IMR-90 (cell line): Measurements from ENCODE around the gene ERN1. TPM values are rescaled to one million over a fixed set of nuclear protein-coding genes. Genes with fewer than 3 reads are reported as not detected.
"Not testable (repeated sequence)": the region's sequence is repeated elsewhere in the genome, so short reads cannot be mapped to it uniquely, and the experiment has no call there.

Source experiments
- ATAC-seq: fragments of 200-7000 bp; cut with Tn5 transposase; 2 replicates; pipeline ENCODE4 v1.9.1; 2020; ENCODE audit warnings: low read depth, mild to moderate bottlenecking, moderate library complexity
- BruUV-seq: library from RNA; stranded (reverse); fragments of 400-500 nt; replicated peaks from 2 replicates; lab custom pipeline; 2021; lab: Mats Ljungman, UMichigan
- CTCF ChIA-PET: fragments of 300-600 bp; formaldehyde crosslinking; extraction: SDS; loops from one replicate; lab custom pipeline; 2021; ENCODE audit warnings: antibody characterized with exemption; lab: Yijun Ruan, JAX
- POLR2A ChIA-PET: fragments of 300-600 bp; sonication (Branson Sonifier 250); formaldehyde crosslinking; loops from one replicate; lab custom pipeline; 2022; ENCODE audit warnings: antibody characterized with exemption; ENCODE audit not compliant: unreplicated experiment; lab: Charles Lee
- DNase-seq: peaks from one replicate; pipeline ENCODE4 v3.0.0; 2013
- H2AFZ ChIP-seq: replicated peaks from 2 replicates; pipeline ENCODE3; 2013; ENCODE audit warnings: low read length, mild to moderate bottlenecking; ENCODE audit not compliant: poor library complexity
- H2AK5ac ChIP-seq: 2 replicates; pipeline ENCODE4 v1.6.1; 2013; ENCODE audit warnings: low read depth, low read length, inconsistent platforms
- H2AK9ac ChIP-seq: replicated peaks from 2 replicates; pipeline ENCODE3; 2013; ENCODE audit warnings: mild to moderate bottlenecking, low read depth, low read length, moderate library complexity; ENCODE audit not compliant: poor library complexity
- H2BK120ac ChIP-seq: 2 replicates; pipeline ENCODE4 v1.6.1; 2013; ENCODE audit warnings: low read depth, low read length, inconsistent platforms
- H2BK15ac ChIP-seq: 3 replicates; pipeline ENCODE4 v1.6.1; 2013; ENCODE audit warnings: low read depth, low read length, inconsistent platforms
- H2BK20ac ChIP-seq: 2 replicates; pipeline ENCODE4 v1.6.1; 2013; ENCODE audit warnings: low read depth, mild to moderate bottlenecking, inconsistent platforms, low read length, moderate library complexity
- H2BK5ac ChIP-seq: 2 replicates; pipeline ENCODE4 v1.6.1; 2013; ENCODE audit warnings: mild to moderate bottlenecking, low read depth, low read length, inconsistent platforms; ENCODE audit not compliant: poor library complexity, severe bottlenecking
- H3K14ac ChIP-seq: replicated peaks from 2 replicates; pipeline ENCODE4 v1.6.1; 2013; ENCODE audit warnings: low read depth, low read length, inconsistent platforms
- H3K18ac ChIP-seq: 2 replicates; pipeline ENCODE4 v1.6.1; 2013; ENCODE audit warnings: low read depth, low read length, control low read depth
- H3K23ac ChIP-seq: 2 replicates; pipeline ENCODE4 v1.6.1; 2013; ENCODE audit warnings: low read depth, low read length, inconsistent platforms
- H3K27ac ChIP-seq: 2 replicates; pipeline ENCODE4 v1.5.1; 2013; ENCODE audit warnings: mild to moderate bottlenecking, control low read depth, low read length; ENCODE audit not compliant: insufficient read depth
- H3K27me3 ChIP-seq: 2 replicates; pipeline ENCODE4 v1.6.1; 2013; ENCODE audit warnings: low read length; ENCODE audit not compliant: control insufficient read depth, insufficient read depth
- H3K36me3 ChIP-seq: 2 replicates; pipeline ENCODE4 v1.6.1; 2013; ENCODE audit warnings: low read length, mixed read lengths; ENCODE audit not compliant: control insufficient read depth, insufficient read depth
- H3K4ac ChIP-seq: 2 replicates; pipeline ENCODE4 v1.6.1; 2013; ENCODE audit warnings: low read depth, low read length, inconsistent platforms
- H3K4me1 ChIP-seq: 2 replicates; pipeline ENCODE4 v1.6.1; 2013; ENCODE audit warnings: low read length, mixed read lengths; ENCODE audit not compliant: control insufficient read depth, insufficient read depth
- H3K4me2 ChIP-seq: 2 replicates; pipeline ENCODE4 v1.6.1; 2013; ENCODE audit warnings: low read depth, mild to moderate bottlenecking, control low read depth, low read length, moderate library complexity
- H3K4me3 ChIP-seq: 2 replicates; pipeline ENCODE4 v1.5.1; 2013; ENCODE audit warnings: low read depth, mild to moderate bottlenecking, control low read depth, low read length, moderate library complexity; ENCODE audit not compliant: insufficient read depth
- H3K56ac ChIP-seq: 2 replicates; pipeline ENCODE4 v1.6.1; 2013; ENCODE audit warnings: low read length, inconsistent platforms; ENCODE audit not compliant: insufficient read depth; ENCODE audit errors: extremely low read depth
- H3K79me1 ChIP-seq, 2 experiments: 2 replicates each; pipeline ENCODE4 v1.6.1; 2013; ENCODE audit warnings: low read length in 2 of 2, inconsistent platforms in 1 of 2, low read depth in 1 of 2
- H3K9ac ChIP-seq: 2 replicates; pipeline ENCODE4 v1.6.1; 2013; ENCODE audit warnings: low read depth, low read length, control low read depth
- H3K9me1 ChIP-seq: 2 replicates; pipeline ENCODE4 v1.6.1; 2013; ENCODE audit warnings: low read length, inconsistent platforms; ENCODE audit not compliant: insufficient read depth
- H3K9me3 ChIP-seq: 2 replicates; pipeline ENCODE4 v1.6.1; 2013; ENCODE audit warnings: low read length; ENCODE audit not compliant: control insufficient read depth, insufficient read depth
- H4K20me1 ChIP-seq: 2 replicates; pipeline ENCODE4 v1.6.1; 2013; ENCODE audit warnings: low read length, inconsistent platforms; ENCODE audit not compliant: insufficient read depth
- H4K5ac ChIP-seq: 2 replicates; pipeline ENCODE4 v1.6.1; 2013; ENCODE audit warnings: mild to moderate bottlenecking, low read depth, low read length, control low read depth
- H4K8ac ChIP-seq, 2 experiments: 2 replicates each; pipeline ENCODE4 v1.6.1; 2013; ENCODE audit warnings: low read depth in 2 of 2, low read length in 2 of 2, control low read depth in 1 of 2, inconsistent platforms in 1 of 2
- H4K91ac ChIP-seq: 2 replicates; pipeline ENCODE4 v1.6.1; 2013; ENCODE audit warnings: low read depth, low read length, inconsistent platforms; ENCODE audit not compliant: insufficient read depth
- WGBS, 2 experiments: methylation state at CpG; one replicate each; pipeline versions ENCODE4 v1.1.5 to v1.1.7; 2013; ENCODE audit warnings: missing lambda C conversion rate in 2 of 2; ENCODE audit not compliant: insufficient read length in 1 of 2; ENCODE audit errors: extremely low coverage in 2 of 2; 5-methylcytosine and 5-hydroxymethylcytosine counted together
- dilution Hi-C: fragments of 300-500 bp; cut with HindIII; formaldehyde crosslinking; loops from one replicate; pipeline ENCODE4 v1.14.3; 2018; ENCODE audit warnings: low sequenced_read_pairs; ENCODE audit not compliant: unreplicated experiment
- in situ Hi-C: fragments of 300-500 bp; cut with MboI; formaldehyde crosslinking; loops from 3 replicates; pipeline ENCODE4 v1.14.3; 2019; ENCODE audit warnings: low sequenced_read_pairs, inconsistent platforms, mixed read lengths
- intact Hi-C: fragments of 100-400 bp; cut with micrococcal nuclease; formaldehyde crosslinking; loops from 2 replicates; pipeline ENCODE4 v1.10.0; 2022
- polyA plus RNA-seq, 3 experiments: library from polyadenylated mRNA; depleted of rRNA; stranded (reverse); fragments of >200 nt; gene quantifications; 2 replicates each; pipeline ENCODE4 v1.2.3, GENCODE V29; 2012; ENCODE audit warnings: low replicate concordance in 1 of 3
- total RNA-seq: library from RNA; depleted of rRNA; stranded (reverse); fragments of >200 nt; gene quantifications from 2 replicates; pipeline ENCODE4 v1.2.3, GENCODE V29; 2012

The ERN1 gene
- total and polyA plus RNA-seq, 2 of the 4 experiments (the other 2 are of a cell fraction), result 2.7 to 4.1 TPM

DNA sequence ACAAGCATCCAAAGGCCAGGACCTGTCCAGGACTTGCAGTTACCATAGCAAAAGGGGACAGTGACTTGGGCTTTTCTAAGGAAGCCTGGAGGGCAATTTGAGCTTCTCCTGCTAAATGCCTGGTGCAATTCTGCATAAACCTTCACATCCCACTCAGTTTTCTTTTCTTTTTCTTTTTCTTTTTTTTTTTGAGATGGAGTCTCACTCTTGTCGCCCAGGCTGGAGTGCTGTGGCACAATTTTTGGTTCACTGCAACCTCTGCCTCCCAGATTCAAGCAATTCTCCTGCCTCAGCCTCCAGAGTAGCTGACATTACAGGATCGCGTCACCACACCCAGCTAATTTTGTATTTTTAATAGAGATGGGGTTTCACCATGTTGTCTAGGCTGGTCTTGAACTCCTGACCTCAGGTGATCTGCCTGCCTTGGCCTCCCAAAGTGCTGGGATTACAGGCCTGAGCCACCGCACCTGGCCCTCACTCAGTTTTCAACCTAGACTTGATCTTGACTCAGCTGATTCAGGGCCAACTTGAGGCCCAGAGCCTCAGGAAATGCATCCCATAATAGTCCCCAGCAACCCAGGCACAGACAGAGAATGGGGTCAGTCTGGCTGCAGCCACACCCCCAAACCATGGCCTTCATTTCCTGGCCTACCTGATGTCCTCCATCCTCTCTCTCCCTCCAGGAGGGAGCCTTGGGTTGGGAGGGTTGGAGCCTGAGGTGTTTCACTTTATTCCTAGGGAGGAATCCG, 122.7 kb downstream of the ERN1 start:
- H3K4ac ChIP-seq, H3K9ac ChIP-seq, H3K27ac ChIP-seq, H2AK5ac ChIP-seq, H2AFZ ChIP-seq, H4K91ac ChIP-seq, H3K4me1 ChIP-seq, H3K79me1 ChIP-seq, H2BK20ac ChIP-seq, H2AK9ac ChIP-seq, ATAC-seq, H3K23ac ChIP-seq, intact Hi-C loops, dilution Hi-C loops, in situ Hi-C loops, H3K9me1 ChIP-seq, BruUV-seq, H3K9me3 ChIP-seq, H3K18ac ChIP-seq, H3K36me3 ChIP-seq, H3K4me2 ChIP-seq, CTCF ChIA-PET, H2BK15ac ChIP-seq, H3K14ac ChIP-seq, H3K4me3 ChIP-seq, DNase-seq, H3K56ac ChIP-seq, H4K20me1 ChIP-seq, H2BK120ac ChIP-seq, POLR2A ChIA-PET, H4K5ac ChIP-seq, H4K8ac ChIP-seq, H2BK5ac ChIP-seq: not testable (repeated sequence)
- peaks cover 16% of the 10 kb centered on the region for H3K27me3 ChIP-seq
- 86% methylated on average over 1 of the region's 5 CpGs; no CpG with 5 or more reads in 1 of the 2 experiments for WGBS, 2 experiments
